IPS DF 6.9 (cell line): ENCODE measurements around the gene IER5L.
"Not testable (repeated sequence)": the region's sequence is repeated elsewhere in the genome, so short reads cannot be mapped to it uniquely, and the experiment has no call there.

ENCODE experiments used
- DNase-seq: peaks from one replicate; pipeline ENCODE4 v3.0.0-alpha.2; 2013; ENCODE audit warnings: low read depth, low spot score
- H3K27ac ChIP-seq: one replicate; pipeline ENCODE4 v1.5.1; 2013; ENCODE audit warnings: low read length, control low read depth
- H3K27me3 ChIP-seq: 2 replicates; pipeline ENCODE4 v1.6.1; 2013; ENCODE audit warnings: mild to moderate bottlenecking, low read length; ENCODE audit not compliant: control insufficient read depth, insufficient read depth
- H3K36me3 ChIP-seq: 2 replicates; pipeline ENCODE4 v1.6.1; 2013; ENCODE audit warnings: low read length; ENCODE audit not compliant: control insufficient read depth, insufficient read depth
- H3K4me1 ChIP-seq: 2 replicates; pipeline ENCODE4 v1.6.1; 2013; ENCODE audit warnings: low read length; ENCODE audit not compliant: control insufficient read depth, insufficient read depth
- H3K4me3 ChIP-seq: 2 replicates; pipeline ENCODE4 v1.5.1; 2013; ENCODE audit warnings: mild to moderate bottlenecking, low read length
- H3K9me3 ChIP-seq: 2 replicates; pipeline ENCODE4 v1.6.1; 2013; ENCODE audit warnings: low read length, inconsistent platforms; ENCODE audit not compliant: control insufficient read depth, insufficient read depth
- WGBS: extraction: QIAGEN DNeasy Blood & Tissue Kit; methylation state at CpG from one replicate; pipeline ENCODE4 v1.1.7; 2013; ENCODE audit warnings: mixed read lengths, missing lambda C conversion rate; ENCODE audit not compliant: insufficient read length, insufficient coverage; 5-methylcytosine and 5-hydroxymethylcytosine counted together

IER5L gene

GRCh38 chr9:129163198-129163670 lies 14.8 kb downstream of the IER5L start:
- H3K4me3 ChIP-seq, H3K27ac ChIP-seq, H3K9me3 ChIP-seq, H3K36me3 ChIP-seq, DNase-seq, H3K4me1 ChIP-seq, H3K27me3 ChIP-seq: not testable (repeated sequence)
- WGBS: no CpG with 5 or more reads among the region's 5 CpGs

DNA sequence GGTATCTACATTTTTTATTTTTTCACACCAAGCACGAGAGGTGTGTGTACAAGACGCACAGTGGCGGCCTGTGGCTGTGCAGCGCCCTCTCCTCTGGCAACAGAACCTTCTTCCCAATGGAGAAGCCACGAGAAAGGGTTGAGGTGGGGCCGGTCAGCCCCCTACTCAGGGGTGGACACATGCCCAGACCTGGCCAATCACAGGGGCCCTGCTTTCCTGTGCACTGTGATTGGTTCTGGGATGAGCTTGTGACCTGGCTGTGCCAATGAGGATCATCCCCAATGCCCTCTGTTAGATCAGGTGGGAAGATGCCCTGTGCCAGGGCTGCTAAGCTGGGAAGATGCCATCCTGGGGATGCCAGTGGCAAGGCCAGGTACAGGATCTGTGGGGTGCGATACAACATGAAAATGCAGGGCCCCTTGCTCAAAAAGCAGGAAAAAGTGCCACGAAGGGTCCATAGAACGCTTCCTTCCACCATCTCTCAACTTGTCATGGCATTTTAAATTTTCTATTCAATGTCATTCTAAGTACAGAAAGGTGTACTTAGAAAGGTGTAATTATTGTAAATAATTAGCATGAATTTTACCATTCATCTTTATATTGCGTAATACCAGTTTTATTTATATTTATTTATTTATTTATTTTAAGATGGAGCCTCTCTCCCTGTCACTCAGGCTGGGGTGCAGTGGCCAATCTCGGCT lies 15.4 kb downstream of the IER5L start:
- no peaks in the 10 kb centered on the region for H3K27me3 ChIP-seq
- DNase-seq: no peak
- WGBS: no CpG with 5 or more reads among the region's 11 CpGs
- no peaks in the 10 kb centered on the region for H3K9me3 ChIP-seq
- H3K36me3 ChIP-seq: no peaks in the 10 kb centered on the region
- H3K4me3 ChIP-seq: no peak overlapping the region
- no peak overlapping the region for H3K27ac ChIP-seq
- peaks cover 4% of the 10 kb centered on the region; the same call in 1 of the 2 replicates for H3K4me1 ChIP-seq

- Histone ChIP-seq H3K27ac (no peak overlapping the region), H3K36me3 (no peaks in the 10 kb centered on the region), H3K9me3 (no peaks in the 10 kb centered on the region), H3K4me3 (no peak overlapping the region), H3K4me1 (0 out of 2 replicates have a peak, but pooled peaks cover 2% of the 10 kb centered on the region), H3K27me3 (no peaks in the 10 kb centered on the region)
- DNase-seq: no peak
- no CpG with 5 or more reads among the region's 9 CpGs for WGBS
Observed at GRCh38 chr9:129161534-129161837, 16.6 kb downstream of the IER5L start.

- Histone ChIP-seq H3K27ac (no peak overlapping the region), H3K9me3 (no peaks in the 10 kb centered on the region), H3K27me3 (no peaks in the 10 kb centered on the region), H3K4me1 (0 out of 2 replicates have a peak, but pooled peaks cover 2% of the 10 kb centered on the region), H3K36me3 (no peaks in the 10 kb centered on the region), H3K4me3 (no peak overlapping the region)
- DNase-seq: no peak
- WGBS: no CpG with 5 or more reads among the region's 10 CpGs
Observed at GRCh38 chr9:129160712-129161533, 17.1 kb downstream of the IER5L start.

- no peak for DNase-seq
- Histone ChIP-seq H3K9me3 (no peaks in the 10 kb centered on the region), H3K4me1 (no peaks in the 10 kb centered on the region; the same call in 1 of the 2 replicates), H3K27ac (no peak overlapping the region), H3K36me3 (0 out of 2 replicates have a peak, but pooled peaks cover 4% of the 10 kb centered on the region), H3K4me3 (no peak overlapping the region), H3K27me3 (no peaks in the 10 kb centered on the region)
- WGBS: no CpG with 5 or more reads among the region's 10 CpGs
Observed at GRCh38 chr9:129156163-129156562, 21.9 kb downstream of the IER5L start.

DNA sequence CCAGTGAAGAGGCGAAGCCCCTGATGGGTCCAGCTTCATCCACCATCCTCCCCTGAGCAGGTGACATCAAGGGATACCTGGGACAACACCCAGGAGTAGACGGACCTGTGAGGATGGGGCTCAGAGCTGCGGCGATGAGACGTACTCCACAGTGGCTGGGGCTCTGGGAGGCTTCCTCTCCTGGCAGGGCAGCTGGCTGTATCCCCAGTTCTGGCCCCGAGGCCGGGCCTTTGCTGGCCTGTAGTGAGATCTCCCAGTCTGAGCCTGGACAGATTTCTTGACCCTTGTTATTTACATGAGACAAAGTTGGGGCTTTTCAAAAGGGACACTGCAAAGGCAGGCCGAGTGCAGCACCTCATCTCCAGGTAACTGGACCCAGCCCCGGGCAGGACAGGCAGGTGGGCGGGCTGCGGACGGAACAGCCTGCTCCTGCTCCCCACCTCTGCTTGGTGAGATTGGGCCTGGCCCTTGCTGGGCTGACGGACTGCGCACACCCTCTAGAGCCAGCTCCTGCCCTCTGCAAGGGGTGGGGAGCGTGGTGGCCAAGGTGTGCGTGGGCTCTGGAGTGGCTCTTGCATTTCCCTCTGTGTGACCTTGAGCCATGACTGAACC lies 23.1 kb downstream of the IER5L start:
- H3K27me3 ChIP-seq: no peaks in the 10 kb centered on the region
- 0 out of 2 replicates have a peak, but pooled peaks cover 4% of the 10 kb centered on the region for H3K36me3 ChIP-seq
- no peaks in the 10 kb centered on the region; the same call in 1 of the 2 replicates for H3K4me1 ChIP-seq
- no peaks in the 10 kb centered on the region for H3K9me3 ChIP-seq
- no CpG with 5 or more reads among the region's 16 CpGs for WGBS
- DNase-seq: no peak
- no peak overlapping the region for H3K27ac ChIP-seq
- H3K4me3 ChIP-seq: no peak overlapping the region

GRCh38 chr9:129151469-129151868 lies 26.6 kb downstream of the IER5L start:
- DNase-seq: no peak
- no peaks in the 10 kb centered on the region; the same call in 1 of the 2 replicates for H3K4me1 ChIP-seq
- no CpG with 5 or more reads among the region's 15 CpGs for WGBS
- H3K9me3 ChIP-seq: no peaks in the 10 kb centered on the region
- H3K27ac ChIP-seq: no peak overlapping the region
- no peak overlapping the region for H3K4me3 ChIP-seq
- H3K36me3 ChIP-seq: peaks cover 10% of the 10 kb centered on the region; the same call in 1 of the 2 replicates
- no peaks in the 10 kb centered on the region for H3K27me3 ChIP-seq

DNA sequence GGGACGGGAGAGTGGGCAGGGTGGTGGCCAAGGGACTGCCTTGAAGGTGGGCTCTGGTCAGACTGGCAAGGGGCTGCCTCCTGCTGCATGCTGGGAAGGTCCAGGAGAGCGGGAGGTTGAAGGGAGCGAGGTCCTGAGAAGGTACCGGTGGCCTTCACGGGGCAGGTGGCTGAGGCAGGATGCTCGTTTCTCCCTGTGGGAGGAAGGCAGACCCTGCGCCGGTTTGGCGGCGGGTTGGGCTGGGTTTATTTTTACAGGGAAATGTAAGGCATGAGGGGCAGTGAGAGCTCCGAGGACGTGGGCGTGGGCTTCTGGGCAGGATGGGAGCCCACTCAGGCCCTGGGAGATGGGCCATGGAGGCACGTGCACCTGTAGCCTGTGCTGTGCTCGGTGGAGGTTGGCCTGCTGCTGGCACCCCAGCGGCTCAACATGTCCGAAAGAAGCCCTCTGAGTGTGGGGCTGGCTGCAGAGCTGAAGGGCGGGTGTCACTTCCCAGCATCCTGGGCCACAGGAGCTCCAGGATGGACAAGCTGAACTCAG lies 27.3 kb downstream of the IER5L start:
- no peak overlapping the region for H3K4me3 ChIP-seq
- no peaks in the 10 kb centered on the region for H3K9me3 ChIP-seq

GRCh38 chr9:129150122-129150521 lies 27.9 kb downstream of the IER5L start:
- DNase-seq: no peak
- H3K27me3 ChIP-seq: no peaks in the 10 kb centered on the region
- no peaks in the 10 kb centered on the region for H3K9me3 ChIP-seq
- peaks cover 10% of the 10 kb centered on the region for H3K4me1 ChIP-seq
- no peak overlapping the region for H3K4me3 ChIP-seq
- H3K27ac ChIP-seq: no peak overlapping the region
- WGBS: no CpG with 5 or more reads among the region's 10 CpGs
- H3K36me3 ChIP-seq: peaks cover 7% of the 10 kb centered on the region; the same call in 1 of the 2 replicates

More for the DNA sequence above, 27.3 kb downstream of the IER5L start:
- Histone ChIP-seq H3K27me3 (no peaks in the 10 kb centered on the region), H3K27ac (no peak overlapping the region), H3K36me3 (peaks cover 10% of the 10 kb centered on the region; the same call in 1 of the 2 replicates), H3K4me1 (peaks cover 4% of the 10 kb centered on the region)
- no CpG with 5 or more reads among the region's 18 CpGs for WGBS
- no peak for DNase-seq

- no CpG with 5 or more reads among the region's 6 CpGs for WGBS
- H3K36me3 ChIP-seq: peaks cover 6% of the 10 kb centered on the region; the same call in 1 of the 2 replicates
- no peaks in the 10 kb centered on the region for H3K27me3 ChIP-seq
- H3K4me3 ChIP-seq: no peak overlapping the region
- H3K27ac ChIP-seq: no peak overlapping the region
- peaks cover 10% of the 10 kb centered on the region for H3K4me1 ChIP-seq
- H3K9me3 ChIP-seq: no peaks in the 10 kb centered on the region
- DNase-seq: no peak
Observed at GRCh38 chr9:129149442-129149841, 28.6 kb downstream of the IER5L start.
